ENCODE data around the gene TMPRSS3.

DNA sequence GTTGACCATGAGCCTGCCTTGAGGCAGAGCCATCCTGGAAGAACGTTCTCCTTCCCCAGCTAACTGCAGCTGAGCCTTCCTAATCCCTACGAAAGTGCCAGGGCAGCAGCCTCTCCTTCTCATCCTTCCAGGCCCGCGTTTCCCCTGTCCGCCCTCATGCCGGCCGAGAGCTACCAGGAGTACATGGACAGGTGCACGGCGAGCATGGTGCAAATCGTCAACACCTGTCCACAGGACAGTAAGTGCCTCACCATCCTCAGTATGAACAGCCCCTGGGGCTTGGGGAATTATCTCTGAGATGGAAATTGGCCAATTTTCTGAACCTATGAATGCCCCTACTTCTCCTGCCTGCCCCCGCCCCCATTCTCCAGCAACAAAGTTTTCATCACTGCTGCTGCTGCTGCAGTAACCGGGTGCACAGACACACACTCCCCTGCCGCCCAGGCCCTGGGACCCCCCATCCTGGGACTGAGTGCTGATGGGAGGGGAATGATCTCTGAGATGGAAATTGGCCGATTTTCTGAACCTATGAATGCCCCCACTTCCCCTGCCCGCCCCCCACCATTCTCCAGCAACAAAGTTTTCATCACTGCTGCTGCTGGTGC is 47.4 kb upstream of the TMPRSS3 start:
- no peak for TF ChIP-seq POLR2AphosphoS5 (IDR thresholded peaks at IDR 0.05; ENCODE audit: low read depth, low read length)
- no peak for TF ChIP-seq POLR2A (IDR thresholded peaks at IDR 0.05; ENCODE audit: low read depth, low read length)
- TF ChIP-seq TAF1 (IDR thresholded peaks at IDR 0.05; ENCODE audit: low read depth, low read length), result no peak
- TF ChIP-seq SPI1 (IDR thresholded peaks at IDR 0.05; ENCODE audit: low read depth, low read length), result no peak
- no peak for TF ChIP-seq POU2F2 (IDR thresholded peaks at IDR 0.05; ENCODE audit: low read depth, low read length)
